ENCODE measurements around the gene ZNF593.

The ZNF593 gene

GRCh38 chr1:26166719-26167281 lies 2.9 kb upstream of the ZNF593 start:
- no peak for DNase-seq

- peak; percentile 44 for DNase-seq
Observed at GRCh38 chr1:26168410-26169197, 1.1 kb upstream of the ZNF593 start, which contains the start of gene C1orf232. C1orf232 (minus strand) TSS chr1:26168963; CDS start chr1:26168499, 464 bp downstream.

- DNase-seq, result peak; percentile 33
Observed at GRCh38 chr1:26169198-26169554, 532 bp upstream of the ZNF593 start.

GRCh38 chr1:26170472-26170821 lies 739 bp downstream of the ZNF593 start:
- DNase-seq, result no peak

GRCh38 chr1:26171084-26172072 lies 1.7 kb downstream of the ZNF593 start, which contains the start of gene ZNF593OS:
ZNF593OS (minus strand) TSS chr1:26171832; CDS start chr1:26171661, 171 bp downstream.
- DNase-seq, result no peak

- DNase-seq, result no peak
Observed at GRCh38 chr1:26175346-26175745, 5.6 kb downstream of the ZNF593 start.

GRCh38 chr1:26177182-26177684 lies 7.5 kb downstream of the ZNF593 start, which contains the start of gene CNKSR1:
CNKSR1 (plus strand) TSS chr1:26177491; CDS start chr1:26177548, 57 bp downstream.
- DNase-seq, result peak; percentile 47

GRCh38 chr1:26180010-26180506 lies 10.3 kb downstream of the ZNF593 start:
- no peak for DNase-seq

- no peak for DNase-seq
Observed at GRCh38 chr1:26181586-26182382, 12.1 kb downstream of the ZNF593 start.

GRCh38 chr1:26182383-26182696 lies 12.6 kb downstream of the ZNF593 start:
- DNase-seq, result no peak

- DNase-seq, result no peak
Observed at GRCh38 chr1:26184086-26184485, 14.4 kb downstream of the ZNF593 start.

- no peak for DNase-seq
Observed at GRCh38 chr1:26184883-26185282, 15.2 kb downstream of the ZNF593 start.

- DNase-seq, result no peak
Observed at GRCh38 chr1:26187882-26188281, 18.2 kb downstream of the ZNF593 start.

- DNase-seq, result no peak
Observed at GRCh38 chr1:26188477-26188876, 18.8 kb downstream of the ZNF593 start.

- DNase-seq, result no peak
Observed at GRCh38 chr1:26189331-26189730, 19.6 kb downstream of the ZNF593 start.

- no peak for DNase-seq
Observed at GRCh38 chr1:26189751-26190275, 20.1 kb downstream of the ZNF593 start.

- DNase-seq, result peak; percentile 38
Observed at GRCh38 chr1:26190373-26190987, 20.8 kb downstream of the ZNF593 start, which contains the start of gene CATSPER4. CATSPER4 (plus strand) TSS chr1:26190602; CDS start chr1:26190628, 26 bp downstream.

- no peak for DNase-seq
Observed at GRCh38 chr1:26191739-26192138, 22.0 kb downstream of the ZNF593 start.

- no peak for DNase-seq
Observed at GRCh38 chr1:26195805-26196204, 26.1 kb downstream of the ZNF593 start.

- no peak for DNase-seq
Observed at GRCh38 chr1:26197301-26197700, 27.6 kb downstream of the ZNF593 start.

- no peak for DNase-seq
Observed at GRCh38 chr1:26197813-26198212, 28.1 kb downstream of the ZNF593 start.
